Activated naive CD8-positive, alpha-beta T cell treated with anti-CD3 and anti-CD28 coated beads, Interleukin-2, amount 50 U/mL, for 16 hours (primary cell): ENCODE results near the gene FAM168A.

Source experiments
- DNase-seq: peaks from one replicate; pipeline ENCODE4 v3.0.0-alpha.2; 2020; ENCODE audit warnings: low read depth, low spot score

Gene FAM168A

GRCh38 chr11:73388265-73389133 lies 209.4 kb downstream of the FAM168A start:
- no peak for DNase-seq

- no peak for DNase-seq
Measured at GRCh38 chr11:73387594-73388264, 210.2 kb downstream of the FAM168A start.

GRCh38 chr11:73386546-73386945 lies 211.4 kb downstream of the FAM168A start:
- DNase-seq = no peak

GRCh38 chr11:73386016-73386415 lies 211.9 kb downstream of the FAM168A start:
- no peak for DNase-seq

- no peak for DNase-seq
Measured at GRCh38 chr11:73384872-73385689, 212.8 kb downstream of the FAM168A start.

GRCh38 chr11:73384531-73384871 lies 213.4 kb downstream of the FAM168A start:
- no peak for DNase-seq

- no peak for DNase-seq
Measured at GRCh38 chr11:73384125-73384441, 213.8 kb downstream of the FAM168A start.

GRCh38 chr11:73383249-73384124 lies 214.4 kb downstream of the FAM168A start:
- DNase-seq = no peak

- no peak for DNase-seq
Measured at GRCh38 chr11:73382747-73383146, 215.2 kb downstream of the FAM168A start.

- no peak for DNase-seq
Measured at GRCh38 chr11:73382183-73382582, 215.7 kb downstream of the FAM168A start.

- DNase-seq = no peak
Measured at GRCh38 chr11:73381589-73381988, 216.3 kb downstream of the FAM168A start.

- no peak for DNase-seq
Measured at GRCh38 chr11:73380897-73381410, 217.0 kb downstream of the FAM168A start.

GRCh38 chr11:73380331-73380730 lies 217.6 kb downstream of the FAM168A start:
- no peak for DNase-seq

GRCh38 chr11:73379189-73379880 lies 218.6 kb downstream of the FAM168A start:
- no peak for DNase-seq

GRCh38 chr11:73376803-73377629 lies 220.9 kb downstream of the FAM168A start:
- DNase-seq = peak; percentile 27

- peak; percentile 85 for DNase-seq
Measured at GRCh38 chr11:73376160-73376802, 221.6 kb downstream of the FAM168A start, which contains the start of gene RELT. Gene RELT (plus strand): TSS chr11:73376399. CDS start chr11:73389137, 12,738 bp downstream.

GRCh38 chr11:73375830-73376159 lies 222.1 kb downstream of the FAM168A start:
- no peak for DNase-seq

- DNase-seq = no peak
Measured at GRCh38 chr11:73374151-73374550, 223.8 kb downstream of the FAM168A start.

- DNase-seq = no peak
Measured at GRCh38 chr11:73372375-73372993, 225.4 kb downstream of the FAM168A start.
